IMR-90 (cell line): Measurements from ENCODE around the gene DGKB. TPM values are rescaled to one million over a fixed set of nuclear protein-coding genes. Genes with fewer than 3 reads are reported as not detected.

Experiments
- ATAC-seq: fragments of 200-7000 bp; cut with Tn5 transposase; 2 replicates; pipeline ENCODE4 v1.9.1; 2020; ENCODE audit warnings: low read depth, mild to moderate bottlenecking, moderate library complexity
- BruUV-seq: library from RNA; stranded (reverse); fragments of 400-500 nt; replicated peaks from 2 replicates; lab custom pipeline; 2021; lab: Mats Ljungman, UMichigan
- CTCF ChIA-PET: fragments of 300-600 bp; formaldehyde crosslinking; extraction: SDS; loops from one replicate; lab custom pipeline; 2021; ENCODE audit warnings: antibody characterized with exemption; lab: Yijun Ruan, JAX
- POLR2A ChIA-PET: fragments of 300-600 bp; sonication (Branson Sonifier 250); formaldehyde crosslinking; loops from one replicate; lab custom pipeline; 2022; ENCODE audit warnings: antibody characterized with exemption; ENCODE audit not compliant: unreplicated experiment; lab: Charles Lee
- DNase-seq: peaks from one replicate; pipeline ENCODE4 v3.0.0; 2013
- H2AFZ ChIP-seq: replicated peaks from 2 replicates; pipeline ENCODE3; 2013; ENCODE audit warnings: low read length, mild to moderate bottlenecking; ENCODE audit not compliant: poor library complexity
- H2AK5ac ChIP-seq: 2 replicates; pipeline ENCODE4 v1.6.1; 2013; ENCODE audit warnings: low read depth, low read length, inconsistent platforms
- H2AK9ac ChIP-seq: replicated peaks from 2 replicates; pipeline ENCODE3; 2013; ENCODE audit warnings: mild to moderate bottlenecking, low read depth, low read length, moderate library complexity; ENCODE audit not compliant: poor library complexity
- H2BK120ac ChIP-seq: 2 replicates; pipeline ENCODE4 v1.6.1; 2013; ENCODE audit warnings: low read depth, low read length, inconsistent platforms
- H2BK15ac ChIP-seq: 3 replicates; pipeline ENCODE4 v1.6.1; 2013; ENCODE audit warnings: low read depth, low read length, inconsistent platforms
- H2BK20ac ChIP-seq: 2 replicates; pipeline ENCODE4 v1.6.1; 2013; ENCODE audit warnings: low read depth, mild to moderate bottlenecking, inconsistent platforms, low read length, moderate library complexity
- H2BK5ac ChIP-seq: 2 replicates; pipeline ENCODE4 v1.6.1; 2013; ENCODE audit warnings: mild to moderate bottlenecking, low read depth, low read length, inconsistent platforms; ENCODE audit not compliant: poor library complexity, severe bottlenecking
- H3K14ac ChIP-seq: replicated peaks from 2 replicates; pipeline ENCODE4 v1.6.1; 2013; ENCODE audit warnings: low read depth, low read length, inconsistent platforms
- H3K18ac ChIP-seq: 2 replicates; pipeline ENCODE4 v1.6.1; 2013; ENCODE audit warnings: low read depth, low read length, control low read depth
- H3K23ac ChIP-seq: 2 replicates; pipeline ENCODE4 v1.6.1; 2013; ENCODE audit warnings: low read depth, low read length, inconsistent platforms
- H3K27ac ChIP-seq: 2 replicates; pipeline ENCODE4 v1.5.1; 2013; ENCODE audit warnings: mild to moderate bottlenecking, control low read depth, low read length; ENCODE audit not compliant: insufficient read depth
- H3K27me3 ChIP-seq: 2 replicates; pipeline ENCODE4 v1.6.1; 2013; ENCODE audit warnings: low read length; ENCODE audit not compliant: control insufficient read depth, insufficient read depth
- H3K36me3 ChIP-seq: 2 replicates; pipeline ENCODE4 v1.6.1; 2013; ENCODE audit warnings: low read length, mixed read lengths; ENCODE audit not compliant: control insufficient read depth, insufficient read depth
- H3K4ac ChIP-seq: 2 replicates; pipeline ENCODE4 v1.6.1; 2013; ENCODE audit warnings: low read depth, low read length, inconsistent platforms
- H3K4me1 ChIP-seq: 2 replicates; pipeline ENCODE4 v1.6.1; 2013; ENCODE audit warnings: low read length, mixed read lengths; ENCODE audit not compliant: control insufficient read depth, insufficient read depth
- H3K4me2 ChIP-seq: 2 replicates; pipeline ENCODE4 v1.6.1; 2013; ENCODE audit warnings: low read depth, mild to moderate bottlenecking, control low read depth, low read length, moderate library complexity
- H3K4me3 ChIP-seq: 2 replicates; pipeline ENCODE4 v1.5.1; 2013; ENCODE audit warnings: low read depth, mild to moderate bottlenecking, control low read depth, low read length, moderate library complexity; ENCODE audit not compliant: insufficient read depth
- H3K56ac ChIP-seq: 2 replicates; pipeline ENCODE4 v1.6.1; 2013; ENCODE audit warnings: low read length, inconsistent platforms; ENCODE audit not compliant: insufficient read depth; ENCODE audit errors: extremely low read depth
- H3K79me1 ChIP-seq, 2 experiments: 2 replicates each; pipeline ENCODE4 v1.6.1; 2013; ENCODE audit warnings: low read length in 2 of 2, inconsistent platforms in 1 of 2, low read depth in 1 of 2
- H3K9ac ChIP-seq: 2 replicates; pipeline ENCODE4 v1.6.1; 2013; ENCODE audit warnings: low read depth, low read length, control low read depth
- H3K9me1 ChIP-seq: 2 replicates; pipeline ENCODE4 v1.6.1; 2013; ENCODE audit warnings: low read length, inconsistent platforms; ENCODE audit not compliant: insufficient read depth
- H3K9me3 ChIP-seq: 2 replicates; pipeline ENCODE4 v1.6.1; 2013; ENCODE audit warnings: low read length; ENCODE audit not compliant: control insufficient read depth, insufficient read depth
- H4K20me1 ChIP-seq: 2 replicates; pipeline ENCODE4 v1.6.1; 2013; ENCODE audit warnings: low read length, inconsistent platforms; ENCODE audit not compliant: insufficient read depth
- H4K5ac ChIP-seq: 2 replicates; pipeline ENCODE4 v1.6.1; 2013; ENCODE audit warnings: mild to moderate bottlenecking, low read depth, low read length, control low read depth
- H4K8ac ChIP-seq, 2 experiments: 2 replicates each; pipeline ENCODE4 v1.6.1; 2013; ENCODE audit warnings: low read depth in 2 of 2, low read length in 2 of 2, control low read depth in 1 of 2, inconsistent platforms in 1 of 2
- H4K91ac ChIP-seq: 2 replicates; pipeline ENCODE4 v1.6.1; 2013; ENCODE audit warnings: low read depth, low read length, inconsistent platforms; ENCODE audit not compliant: insufficient read depth
- CEBPB ChIP-seq: IDR thresholded peaks from 2 replicates; pipeline ENCODE4 v1.6.1; 2012; ENCODE audit warnings: low read depth, low read length, improper control_type of control experiment
- CHD1 ChIP-seq: IDR thresholded peaks from 2 replicates; pipeline ENCODE4 v1.6.1; 2012; ENCODE audit warnings: low read depth, low read length, improper control_type of control experiment
- FOS ChIP-seq: fragments of 150-350 bp; IDR thresholded peaks from 2 replicates; pipeline ENCODE4 v1.6.1; 2016; ENCODE audit warnings: low read depth, low read length
- POLR2A ChIP-seq: IDR thresholded peaks from 2 replicates; pipeline ENCODE4 v1.6.1; 2012; ENCODE audit warnings: mild to moderate bottlenecking, low read depth, low read length
- RCOR1 ChIP-seq: IDR thresholded peaks from 2 replicates; pipeline ENCODE4 v1.6.1; 2012; ENCODE audit warnings: mild to moderate bottlenecking, low read length, improper control_type of control experiment; ENCODE audit not compliant: insufficient replicate concordance
- RFX5 ChIP-seq: IDR thresholded peaks from 2 replicates; pipeline ENCODE4 v1.8.0; 2012; ENCODE audit warnings: low read depth, mild to moderate bottlenecking, low read length, moderate library complexity
- SMC3 ChIP-seq: fragments of 150-350 bp; IDR thresholded peaks from 2 replicates; pipeline ENCODE4 v1.6.1; 2016; ENCODE audit warnings: low read depth, mild to moderate bottlenecking, antibody characterized with exemption, low read length, moderate library complexity
- WGBS, 2 experiments: methylation state at CpG; one replicate each; pipeline versions ENCODE4 v1.1.5 to v1.1.7; 2013; ENCODE audit warnings: missing lambda C conversion rate in 2 of 2; ENCODE audit not compliant: insufficient read length in 1 of 2; ENCODE audit errors: extremely low coverage in 2 of 2; 5-methylcytosine and 5-hydroxymethylcytosine counted together
- dilution Hi-C: fragments of 300-500 bp; cut with HindIII; formaldehyde crosslinking; loops from one replicate; pipeline ENCODE4 v1.14.3; 2018; ENCODE audit warnings: low sequenced_read_pairs; ENCODE audit not compliant: unreplicated experiment
- in situ Hi-C: fragments of 300-500 bp; cut with MboI; formaldehyde crosslinking; loops from 3 replicates; pipeline ENCODE4 v1.14.3; 2019; ENCODE audit warnings: low sequenced_read_pairs, inconsistent platforms, mixed read lengths
- intact Hi-C: fragments of 100-400 bp; cut with micrococcal nuclease; formaldehyde crosslinking; loops from 2 replicates; pipeline ENCODE4 v1.10.0; 2022
- polyA plus RNA-seq, 3 experiments: library from polyadenylated mRNA; depleted of rRNA; stranded (reverse); fragments of >200 nt; gene quantifications; 2 replicates each; pipeline ENCODE4 v1.2.3, GENCODE V29; 2012; ENCODE audit warnings: low replicate concordance in 1 of 3
- total RNA-seq: library from RNA; depleted of rRNA; stranded (reverse); fragments of >200 nt; gene quantifications from 2 replicates; pipeline ENCODE4 v1.2.3, GENCODE V29; 2012
- TF ChIP-seq, protein P1 (sequence below): fragments of 150-350 bp; IDR thresholded peaks from 2 replicates; pipeline ENCODE4 v1.6.1; 2017; ENCODE audit warnings: mild to moderate bottlenecking, antibody characterized with exemption, low read length, low read depth
- TF ChIP-seq, protein P2 (sequence below): fragments of 150-350 bp; IDR thresholded peaks from 2 replicates; pipeline ENCODE4 v1.6.1; 2016; ENCODE audit warnings: low read depth, mild to moderate bottlenecking, low read length, moderate library complexity, borderline replicate concordance

Gene DGKB
- total and polyA plus RNA-seq, 2 of the 4 experiments (the other 2 are of a cell fraction) = not detected

DNA sequence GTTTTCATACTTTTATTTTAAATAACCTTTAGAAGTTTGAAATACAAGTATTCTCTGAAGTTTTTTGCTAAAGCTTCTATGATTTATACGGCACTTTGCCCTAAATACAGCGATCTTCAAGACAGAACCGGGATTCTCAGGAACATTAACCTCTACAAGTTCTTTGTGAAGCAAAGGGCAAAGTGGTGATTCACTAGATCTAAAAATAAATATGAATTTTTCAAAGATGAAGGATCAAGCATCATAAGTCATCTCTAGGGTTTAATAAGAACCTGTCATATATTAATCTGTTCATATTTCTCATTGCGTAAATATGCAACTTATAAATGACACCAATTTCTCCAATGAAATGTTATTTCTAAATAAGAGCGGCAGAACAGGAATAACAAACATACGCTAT, 30.7 kb downstream of the DGKB start:
- WGBS, 2 experiments = no CpG with 5 or more reads among the region's 6 CpGs
- no peaks in the 10 kb centered on the region for H3K4me1 ChIP-seq
- H2AK9ac ChIP-seq = no peak overlapping the region
- TF ChIP-seq SMC3 = no peak
- TF ChIP-seq, protein P1, sequence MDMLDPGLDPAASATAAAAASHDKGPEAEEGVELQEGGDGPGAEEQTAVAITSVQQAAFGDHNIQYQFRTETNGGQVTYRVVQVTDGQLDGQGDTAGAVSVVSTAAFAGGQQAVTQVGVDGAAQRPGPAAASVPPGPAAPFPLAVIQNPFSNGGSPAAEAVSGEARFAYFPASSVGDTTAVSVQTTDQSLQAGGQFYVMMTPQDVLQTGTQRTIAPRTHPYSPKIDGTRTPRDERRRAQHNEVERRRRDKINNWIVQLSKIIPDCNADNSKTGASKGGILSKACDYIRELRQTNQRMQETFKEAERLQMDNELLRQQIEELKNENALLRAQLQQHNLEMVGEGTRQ = no peak
- TF ChIP-seq POLR2A = no peak
- no peak for TF ChIP-seq CHD1
- TF ChIP-seq, protein P2, sequence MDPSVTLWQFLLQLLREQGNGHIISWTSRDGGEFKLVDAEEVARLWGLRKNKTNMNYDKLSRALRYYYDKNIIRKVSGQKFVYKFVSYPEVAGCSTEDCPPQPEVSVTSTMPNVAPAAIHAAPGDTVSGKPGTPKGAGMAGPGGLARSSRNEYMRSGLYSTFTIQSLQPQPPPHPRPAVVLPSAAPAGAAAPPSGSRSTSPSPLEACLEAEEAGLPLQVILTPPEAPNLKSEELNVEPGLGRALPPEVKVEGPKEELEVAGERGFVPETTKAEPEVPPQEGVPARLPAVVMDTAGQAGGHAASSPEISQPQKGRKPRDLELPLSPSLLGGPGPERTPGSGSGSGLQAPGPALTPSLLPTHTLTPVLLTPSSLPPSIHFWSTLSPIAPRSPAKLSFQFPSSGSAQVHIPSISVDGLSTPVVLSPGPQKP = no peak
- no peak for TF ChIP-seq RFX5
- TF ChIP-seq FOS = no peak
- no peak for TF ChIP-seq CEBPB
- TF ChIP-seq RCOR1 = no peak
- no peak overlapping the region for H3K4ac ChIP-seq
- no peak overlapping the region for H3K4me2 ChIP-seq
- no peak overlapping the region for H2AK5ac ChIP-seq
- no peak overlapping the region for H3K18ac ChIP-seq
- no TSS peak for BruUV-seq
- no peak overlapping the region for H2AFZ ChIP-seq
- no peak overlapping the region for H4K5ac ChIP-seq
- H3K23ac ChIP-seq = no peak overlapping the region
- no peak for ATAC-seq
- dilution Hi-C loops = no loop called here
- H4K20me1 ChIP-seq = no peaks in the 10 kb centered on the region
- POLR2A ChIA-PET = no interaction called here
- no peak overlapping the region for H4K8ac ChIP-seq
- no peaks in the 10 kb centered on the region for H3K79me1 ChIP-seq
- H3K9me3 ChIP-seq = no peaks in the 10 kb centered on the region; the same call in 1 of the 2 replicates
- no peak overlapping the region for H3K27ac ChIP-seq
- no peak overlapping the region for H2BK15ac ChIP-seq
- CTCF ChIA-PET = no interaction called here
- no peaks in the 10 kb centered on the region for H3K9me1 ChIP-seq
- no peaks in the 10 kb centered on the region for H3K36me3 ChIP-seq
- no peak overlapping the region for H3K4me3 ChIP-seq
- H3K9ac ChIP-seq = no peak overlapping the region
- no peak overlapping the region for H4K91ac ChIP-seq
- in situ Hi-C loops = no loop called here
- H2BK120ac ChIP-seq = no peak overlapping the region
- no peak overlapping the region for H2BK5ac ChIP-seq
- H3K56ac ChIP-seq = no peak overlapping the region
- DNase-seq = no peak
- H2BK20ac ChIP-seq = no peak overlapping the region
- intact Hi-C loops = no loop called here
- H3K27me3 ChIP-seq = no peaks in the 10 kb centered on the region
- H3K14ac ChIP-seq = no peak overlapping the region
